ENCODE data around the gene GPR153. TPM values are rescaled to one million over a fixed set of nuclear protein-coding genes. Genes with fewer than 3 reads are reported as not detected.
A peak's percentile ranks its signal among the peaks of the same experiment; 100 is the strongest.

GPR153 gene
- polyA plus RNA-seq, 4 donors = 6.5 to 34.9 (median 22.3) TPM

- peaks cover 0 to 74% (median 6%) of the 10 kb centered on the region in 3 donors for H3K4me1 ChIP-seq (ENCODE audit: control insufficient read depth in 3 of 3, insufficient read depth in 2 of 3, low read depth in 1 of 3, low read length in 2 of 3)
- peak overlapping the region in 2 of 3 donors; percentile 37 to 72 for H3K27ac ChIP-seq (ENCODE audit: low read depth in 1 of 3, low read length in 2 of 3)
- 66 to 87% (median 82%) methylated on average over 35 of the region's 35 CpGs for WGBS, 3 donors
- no peaks in the 10 kb centered on the region for H3K9me3 ChIP-seq (ENCODE audit: control insufficient read depth in 2 of 2, insufficient read depth in 1 of 2, low read depth in 1 of 2, low read length in 1 of 2)
- H3K36me3 ChIP-seq (ENCODE audit: control insufficient read depth in 3 of 3, insufficient read depth in 2 of 3, low read depth in 1 of 3, low read length in 3 of 3) = peaks cover 0 to 41% (median 8%) of the 10 kb centered on the region in 3 donors
- FAIRE-seq (no peak), DNase-seq (peak in 1 of 2 donors; percentile 64)
- H3K4me3 ChIP-seq (ENCODE audit: low read depth in 1 of 3, low read length in 3 of 3) = peak overlapping the region in 1 of 3 donors; percentile 18
- no peaks in the 10 kb centered on the region for H3K27me3 ChIP-seq (ENCODE audit: control insufficient read depth in 3 of 3, insufficient read depth in 3 of 3, low read length in 3 of 3)
Observed at GRCh38 chr1:6275826-6276782, 15.2 kb upstream of the GPR153 start.

- H3K27me3 ChIP-seq (ENCODE audit: control insufficient read depth in 3 of 3, insufficient read depth in 3 of 3, low read length in 3 of 3) = no peaks in the 10 kb centered on the region
- no peaks in the 10 kb centered on the region for H3K9me3 ChIP-seq (ENCODE audit: control insufficient read depth in 2 of 2, insufficient read depth in 1 of 2, low read depth in 1 of 2, low read length in 1 of 2)
- DNase-seq (no peak), FAIRE-seq (no peak)
- peaks cover 0 to 77% (median 10%) of the 10 kb centered on the region in 3 donors for H3K4me1 ChIP-seq (ENCODE audit: control insufficient read depth in 3 of 3, insufficient read depth in 2 of 3, low read depth in 1 of 3, low read length in 2 of 3)
- WGBS, 3 donors = 96 to 98% (median 97%) methylated on average over 15 to 16 of the region's 16 CpGs
- no peak overlapping the region for H3K4me3 ChIP-seq (ENCODE audit: low read depth in 1 of 3, low read length in 3 of 3)
- H3K27ac ChIP-seq (ENCODE audit: low read depth in 1 of 3, low read length in 2 of 3) = no peak overlapping the region
- peaks cover 0 to 37% (median 8%) of the 10 kb centered on the region in 3 donors for H3K36me3 ChIP-seq (ENCODE audit: control insufficient read depth in 3 of 3, insufficient read depth in 2 of 3, low read depth in 1 of 3, low read length in 3 of 3)
Observed at GRCh38 chr1:6274622-6275139, 13.8 kb upstream of the GPR153 start.

- DNase-seq = no peak
- Histone ChIP-seq H3K27ac (ENCODE audit: low read depth in 1 of 3, low read length in 2 of 3) (no peak overlapping the region), H3K4me1 (ENCODE audit: control insufficient read depth in 3 of 3, insufficient read depth in 2 of 3, low read depth in 1 of 3, low read length in 2 of 3) (peaks cover 0 to 80% (median 10%) of the 10 kb centered on the region in 3 donors), H3K36me3 (ENCODE audit: control insufficient read depth in 3 of 3, insufficient read depth in 2 of 3, low read depth in 1 of 3, low read length in 3 of 3) (peaks cover 0 to 33% (median 8%) of the 10 kb centered on the region in 3 donors), H3K27me3 (ENCODE audit: control insufficient read depth in 3 of 3, insufficient read depth in 3 of 3, low read length in 3 of 3) (no peaks in the 10 kb centered on the region), H3K9me3 (ENCODE audit: control insufficient read depth in 2 of 2, insufficient read depth in 1 of 2, low read depth in 1 of 2, low read length in 1 of 2) (no peaks in the 10 kb centered on the region), H3K4me3 (ENCODE audit: low read depth in 1 of 3, low read length in 3 of 3) (no peak overlapping the region)
- FAIRE-seq = no peak
- WGBS, 3 donors = 94 to 98% (median 96%) methylated on average over 11 of the region's 11 CpGs
Observed at GRCh38 chr1:6274102-6274501, 13.2 kb upstream of the GPR153 start.

- Histone ChIP-seq H3K27me3 (ENCODE audit: control insufficient read depth in 3 of 3, insufficient read depth in 3 of 3, low read length in 3 of 3) (no peaks in the 10 kb centered on the region), H3K4me3 (ENCODE audit: low read depth in 1 of 3, low read length in 3 of 3) (no peak overlapping the region), H3K36me3 (ENCODE audit: control insufficient read depth in 3 of 3, insufficient read depth in 2 of 3, low read depth in 1 of 3, low read length in 3 of 3) (peaks cover 0 to 28% (median 8%) of the 10 kb centered on the region in 3 donors), H3K4me1 (ENCODE audit: control insufficient read depth in 3 of 3, insufficient read depth in 2 of 3, low read depth in 1 of 3, low read length in 2 of 3) (peaks cover 0 to 78% (median 10%) of the 10 kb centered on the region in 3 donors), H3K27ac (ENCODE audit: low read depth in 1 of 3, low read length in 2 of 3) (peak overlapping the region in 2 of 3 donors; percentile 32 to 37), H3K9me3 (ENCODE audit: control insufficient read depth in 2 of 2, insufficient read depth in 1 of 2, low read depth in 1 of 2, low read length in 1 of 2) (no peaks in the 10 kb centered on the region)
- 30 to 61% (median 50%) methylated on average over 19 of the region's 19 CpGs for WGBS, 3 donors
- FAIRE-seq (no peak), DNase-seq (peak; percentile 61 to 65)
Observed at GRCh38 chr1:6273380-6273891, 12.5 kb upstream of the GPR153 start.

GRCh38 chr1:6272868-6273267, 12.0 kb upstream of the GPR153 start:
- Histone ChIP-seq H3K9me3 (ENCODE audit: control insufficient read depth in 2 of 2, insufficient read depth in 1 of 2, low read depth in 1 of 2, low read length in 1 of 2) (no peaks in the 10 kb centered on the region), H3K4me1 (ENCODE audit: control insufficient read depth in 3 of 3, insufficient read depth in 2 of 3, low read depth in 1 of 3, low read length in 2 of 3) (peaks cover 0 to 74% (median 10%) of the 10 kb centered on the region in 3 donors), H3K27me3 (ENCODE audit: control insufficient read depth in 3 of 3, insufficient read depth in 3 of 3, low read length in 3 of 3) (no peaks in the 10 kb centered on the region), H3K4me3 (ENCODE audit: low read depth in 1 of 3, low read length in 3 of 3) (no peak overlapping the region), H3K36me3 (ENCODE audit: control insufficient read depth in 3 of 3, insufficient read depth in 2 of 3, low read depth in 1 of 3, low read length in 3 of 3) (peaks cover 0 to 25% (median 4%) of the 10 kb centered on the region in 3 donors), H3K27ac (ENCODE audit: low read depth in 1 of 3, low read length in 2 of 3) (peak overlapping the region in 2 of 3 donors; percentile 32 to 37)
- 72 to 84% (median 78%) methylated on average over 6 of the region's 6 CpGs for WGBS, 3 donors
- FAIRE-seq (no peak), DNase-seq (no peak)

- Histone ChIP-seq H3K27ac (ENCODE audit: low read depth in 1 of 3, low read length in 2 of 3) (peak overlapping the region in 1 of 3 donors; percentile 32), H3K4me1 (ENCODE audit: control insufficient read depth in 3 of 3, insufficient read depth in 2 of 3, low read depth in 1 of 3, low read length in 2 of 3) (peaks cover 0 to 70% (median 10%) of the 10 kb centered on the region in 3 donors), H3K9me3 (ENCODE audit: control insufficient read depth in 2 of 2, insufficient read depth in 1 of 2, low read depth in 1 of 2, low read length in 1 of 2) (no peaks in the 10 kb centered on the region), H3K4me3 (ENCODE audit: low read depth in 1 of 3, low read length in 3 of 3) (no peak overlapping the region), H3K36me3 (ENCODE audit: control insufficient read depth in 3 of 3, insufficient read depth in 2 of 3, low read depth in 1 of 3, low read length in 3 of 3) (peaks cover 0 to 26% (median 0%) of the 10 kb centered on the region in 3 donors), H3K27me3 (ENCODE audit: control insufficient read depth in 3 of 3, insufficient read depth in 3 of 3, low read length in 3 of 3) (no peaks in the 10 kb centered on the region)
- FAIRE-seq (no peak), DNase-seq (no peak)
- 82 to 85% (median 83%) methylated on average over 9 of the region's 9 CpGs for WGBS, 3 donors
Observed at GRCh38 chr1:6272452-6272851, 11.6 kb upstream of the GPR153 start.

- peak; percentile 68 to 87 for DNase-seq
- WGBS, 3 donors = 19 to 53% (median 36%) methylated on average over 12 of the region's 12 CpGs
- H3K27me3 ChIP-seq (ENCODE audit: control insufficient read depth in 3 of 3, insufficient read depth in 3 of 3, low read length in 3 of 3) = no peaks in the 10 kb centered on the region
- H3K36me3 ChIP-seq (ENCODE audit: control insufficient read depth in 3 of 3, insufficient read depth in 2 of 3, low read depth in 1 of 3, low read length in 3 of 3) = peaks cover 0 to 30% (median 0%) of the 10 kb centered on the region in 3 donors
- H3K4me3 ChIP-seq (ENCODE audit: low read depth in 1 of 3, low read length in 3 of 3) = no peak overlapping the region
- H3K4me1 ChIP-seq (ENCODE audit: control insufficient read depth in 3 of 3, insufficient read depth in 2 of 3, low read depth in 1 of 3, low read length in 2 of 3) = peaks cover 0 to 61% (median 10%) of the 10 kb centered on the region in 3 donors
- H3K27ac ChIP-seq (ENCODE audit: low read depth in 1 of 3, low read length in 2 of 3) = peak overlapping the region in 2 of 3 donors; percentile 78 to 79
- no peaks in the 10 kb centered on the region for H3K9me3 ChIP-seq (ENCODE audit: control insufficient read depth in 2 of 2, insufficient read depth in 1 of 2, low read depth in 1 of 2, low read length in 1 of 2)
- FAIRE-seq = no peak
Observed at GRCh38 chr1:6271554-6271953, 10.7 kb upstream of the GPR153 start.

- Histone ChIP-seq H3K4me1 (ENCODE audit: control insufficient read depth in 3 of 3, insufficient read depth in 2 of 3, low read depth in 1 of 3, low read length in 2 of 3) (peaks cover 0 to 56% (median 10%) of the 10 kb centered on the region in 3 donors), H3K4me3 (ENCODE audit: low read depth in 1 of 3, low read length in 3 of 3) (no peak overlapping the region), H3K36me3 (ENCODE audit: control insufficient read depth in 3 of 3, insufficient read depth in 2 of 3, low read depth in 1 of 3, low read length in 3 of 3) (peaks cover 0 to 33% (median under 1%) of the 10 kb centered on the region in 3 donors), H3K27ac (ENCODE audit: low read depth in 1 of 3, low read length in 2 of 3) (peak overlapping the region in 2 of 3 donors; percentile 78 to 79), H3K27me3 (ENCODE audit: control insufficient read depth in 3 of 3, insufficient read depth in 3 of 3, low read length in 3 of 3) (no peaks in the 10 kb centered on the region), H3K9me3 (ENCODE audit: control insufficient read depth in 2 of 2, insufficient read depth in 1 of 2, low read depth in 1 of 2, low read length in 1 of 2) (no peaks in the 10 kb centered on the region)
- no peak for FAIRE-seq
- DNase-seq = no peak
- 25 to 45% (median 38%) methylated on average over 4 of the region's 4 CpGs for WGBS, 3 donors
Observed at GRCh38 chr1:6271006-6271405, 10.1 kb upstream of the GPR153 start.

All from small intestine (tissue), 7 donors.